ENCODE results near the gene RBMS1.

DNA sequence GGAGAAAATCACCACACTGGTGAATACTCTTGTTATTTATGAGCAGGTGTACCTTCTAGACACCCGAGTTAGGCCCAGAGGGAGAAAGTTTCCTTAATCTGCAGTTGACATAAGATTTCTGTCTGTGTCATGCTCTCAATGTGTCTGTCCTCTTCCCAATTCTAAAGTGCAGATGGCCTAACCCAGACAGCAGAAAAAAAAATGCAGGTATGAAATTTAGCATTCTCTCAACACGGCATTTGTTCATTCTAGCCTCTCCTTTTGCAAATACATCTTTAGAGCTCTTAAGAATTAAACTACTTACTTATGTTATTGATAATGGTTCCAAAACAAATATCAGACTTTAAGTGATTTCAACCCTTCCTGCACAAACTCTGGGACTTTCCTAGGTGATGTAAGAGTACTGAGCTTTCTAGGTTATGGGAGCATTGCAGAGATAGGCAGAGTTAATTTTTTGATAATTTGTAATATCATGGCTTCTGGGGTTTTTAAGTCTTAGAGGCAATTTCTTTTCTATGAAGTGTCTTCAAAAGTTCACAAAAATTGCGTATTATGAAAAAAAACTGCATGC lies 260.6 kb downstream of the RBMS1 start:
- TF ChIP-seq POLR2AphosphoS5 (IDR thresholded peaks at IDR 0.05), result no peak
- TF ChIP-seq, protein P1, sequence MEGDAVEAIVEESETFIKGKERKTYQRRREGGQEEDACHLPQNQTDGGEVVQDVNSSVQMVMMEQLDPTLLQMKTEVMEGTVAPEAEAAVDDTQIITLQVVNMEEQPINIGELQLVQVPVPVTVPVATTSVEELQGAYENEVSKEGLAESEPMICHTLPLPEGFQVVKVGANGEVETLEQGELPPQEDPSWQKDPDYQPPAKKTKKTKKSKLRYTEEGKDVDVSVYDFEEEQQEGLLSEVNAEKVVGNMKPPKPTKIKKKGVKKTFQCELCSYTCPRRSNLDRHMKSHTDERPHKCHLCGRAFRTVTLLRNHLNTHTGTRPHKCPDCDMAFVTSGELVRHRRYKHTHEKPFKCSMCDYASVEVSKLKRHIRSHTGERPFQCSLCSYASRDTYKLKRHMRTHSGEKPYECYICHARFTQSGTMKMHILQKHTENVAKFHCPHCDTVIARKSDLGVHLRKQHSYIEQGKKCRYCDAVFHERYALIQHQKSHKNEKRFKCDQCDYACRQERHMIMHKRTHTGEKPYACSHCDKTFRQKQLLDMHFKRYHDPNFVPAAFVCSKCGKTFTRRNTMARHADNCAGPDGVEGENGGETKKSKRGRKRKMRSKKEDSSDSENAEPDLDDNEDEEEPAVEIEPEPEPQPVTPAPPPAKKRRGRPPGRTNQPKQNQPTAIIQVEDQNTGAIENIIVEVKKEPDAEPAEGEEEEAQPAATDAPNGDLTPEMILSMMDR (IDR thresholded peaks at IDR 0.05), result no peak
- TF ChIP-seq POLR2A (IDR thresholded peaks at IDR 0.05), result no peak

Data from breast epithelium (tissue), 3 donors.